ENCODE results near the gene MS4A7. TPM values are rescaled to one million over a fixed set of nuclear protein-coding genes. Genes with fewer than 3 reads are reported as not detected.
A peak's percentile ranks its signal among the peaks of the same experiment; 100 is the strongest.
"Not testable (repeated sequence)": the region's sequence is repeated elsewhere in the genome, so short reads cannot be mapped to it uniquely, and the experiment has no call there.

The MS4A7 gene
- total RNA-seq, 1 donor from 2014 or later = not detected

GRCh38 chr11:60360621-60361020 lies 17.7 kb upstream of the MS4A7 start:
- no peak for TF ChIP-seq CTCF (conservative IDR thresholded peaks at IDR 0.05; ENCODE audit: low read depth, low read length)
- no peak for DNase-seq (ENCODE audit: low read depth)
- no peak overlapping the region for H3K4me3 ChIP-seq (ENCODE audit: low read depth, low read length)

- no peak for TF ChIP-seq CTCF (conservative IDR thresholded peaks at IDR 0.05; ENCODE audit: low read depth, low read length)
- H3K4me3 ChIP-seq (ENCODE audit: low read depth, low read length) = no peak overlapping the region
- no peak for DNase-seq (ENCODE audit: low read depth)
Measured at GRCh38 chr11:60362241-60362640, 16.1 kb upstream of the MS4A7 start.

GRCh38 chr11:60363542-60364470 lies 14.5 kb upstream of the MS4A7 start:
- H3K4me3 ChIP-seq (ENCODE audit: low read depth, low read length) = no peak overlapping the region
- peak; percentile 73 for TF ChIP-seq CTCF (conservative IDR thresholded peaks at IDR 0.05; ENCODE audit: low read depth, low read length)
- no peak for DNase-seq (ENCODE audit: low read depth)

- not testable (repeated sequence) for H3K4me3 ChIP-seq (ENCODE audit: low read depth, low read length)
Measured at GRCh38 chr11:60366262-60366904, 11.9 kb upstream of the MS4A7 start.

GRCh38 chr11:60367009-60367408 lies 11.3 kb upstream of the MS4A7 start:
- TF ChIP-seq CTCF (conservative IDR thresholded peaks at IDR 0.05; ENCODE audit: low read depth, low read length) = no peak
- no peak overlapping the region for H3K4me3 ChIP-seq (ENCODE audit: low read depth, low read length)
- no peak for DNase-seq (ENCODE audit: low read depth)

More at GRCh38 chr11:60366262-60366904, 11.9 kb upstream of the MS4A7 start:
- not testable (repeated sequence) for DNase-seq (ENCODE audit: low read depth)

- no peak overlapping the region for H3K4me3 ChIP-seq (ENCODE audit: low read depth, low read length)
- no peak for DNase-seq (ENCODE audit: low read depth)
Measured at GRCh38 chr11:60367896-60368295, 10.4 kb upstream of the MS4A7 start.

More at GRCh38 chr11:60367896-60368295, 10.4 kb upstream of the MS4A7 start:
- TF ChIP-seq CTCF (conservative IDR thresholded peaks at IDR 0.05; ENCODE audit: low read depth, low read length) = no peak
